KMS-11 (cell line): ENCODE results near the gene PRRT2.

Experiments used
- H2AFZ ChIP-seq: fragments of 200-600 bp; sonication (generic); 2 replicates; pipeline ENCODE4 v1.6.1; 2016; ENCODE audit warnings: antibody characterized with exemption, mixed run types, low read depth
- H3K27ac ChIP-seq: fragments of 200-600 bp; sonication (generic); 2 replicates; pipeline ENCODE4 v1.6.1; 2016; ENCODE audit warnings: mild to moderate bottlenecking, mixed run types
- H3K27me3 ChIP-seq: fragments of 200-600 bp; sonication (generic); 2 replicates; pipeline ENCODE4 v1.6.1; 2017; ENCODE audit warnings: mild to moderate bottlenecking, low read depth, mixed run types, moderate library complexity; ENCODE audit not compliant: insufficient read depth
- H3K36me3 ChIP-seq: fragments of 200-600 bp; sonication (generic); 2 replicates; pipeline ENCODE4 v1.6.1; 2017; ENCODE audit warnings: mild to moderate bottlenecking, mixed run types; ENCODE audit not compliant: insufficient read depth
- H3K4me1 ChIP-seq: fragments of 200-600 bp; sonication (generic); 2 replicates; pipeline ENCODE4 v1.6.1; 2016; ENCODE audit warnings: mild to moderate bottlenecking, low read depth, mixed run types; ENCODE audit not compliant: poor library complexity, severe bottlenecking
- H3K4me2 ChIP-seq: fragments of 200-600 bp; sonication (generic); 2 replicates; pipeline ENCODE4 v1.7.0; 2016; ENCODE audit warnings: mild to moderate bottlenecking, mixed run types
- H3K4me3 ChIP-seq: fragments of 200-600 bp; sonication (generic); IDR thresholded peaks from 2 replicates; pipeline ENCODE4 v1.6.1; 2017; ENCODE audit warnings: low read depth, low read length, mixed read lengths; ENCODE audit not compliant: insufficient read depth
- H3K79me2 ChIP-seq: fragments of 200-600 bp; sonication (generic); 2 replicates; pipeline ENCODE4 v1.6.1; 2016; ENCODE audit warnings: low read depth, mixed run types; ENCODE audit not compliant: insufficient read depth
- H3K9ac ChIP-seq: fragments of 200-600 bp; sonication (generic); 2 replicates; pipeline ENCODE4 v1.6.1; 2016; ENCODE audit warnings: mild to moderate bottlenecking, mixed run types
- H4K20me1 ChIP-seq: fragments of 200-600 bp; sonication (generic); 2 replicates; pipeline ENCODE4 v1.6.1; 2016; ENCODE audit warnings: mild to moderate bottlenecking, mixed run types; ENCODE audit not compliant: insufficient read depth
- TF ChIP-seq, protein P1 (sequence below): fragments of 200-600 bp; sonication (generic); conservative IDR thresholded peaks from 2 replicates; pipeline ENCODE4 v1.6.1; 2017; ENCODE audit warnings: low read depth, mild to moderate bottlenecking, antibody characterized with exemption, low read length, moderate library complexity, mixed read lengths

The PRRT2 gene

DNA sequence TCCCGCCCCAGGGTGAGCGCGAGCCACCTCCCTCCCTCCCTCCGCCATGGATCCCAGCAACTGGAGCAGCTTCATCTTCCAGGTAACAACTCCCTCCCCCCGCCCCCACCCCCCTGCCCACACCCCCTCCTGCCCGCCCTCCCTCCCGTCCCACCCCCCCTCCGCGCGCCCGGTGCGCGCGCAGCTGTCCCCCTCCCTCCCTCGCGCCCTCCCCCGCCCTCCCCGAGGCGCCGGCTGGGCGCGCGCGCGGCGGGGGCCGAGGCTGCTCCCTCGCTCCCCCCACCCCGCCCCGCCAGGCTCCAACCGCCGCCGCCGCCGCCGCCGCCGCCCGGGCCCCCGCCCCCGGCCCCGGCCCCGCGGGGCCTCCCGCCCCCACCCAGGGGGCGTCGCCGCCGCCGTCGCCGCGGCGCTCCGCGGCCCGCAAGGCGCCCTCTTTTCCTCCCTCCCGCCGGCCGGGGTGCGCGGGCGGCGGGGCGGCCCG, 5.9 kb upstream of the PRRT2 start, which contains the start of gene MAZ:
TSS of gene MAZ (plus strand) at position 431 of the 481 bp plus-strand sequence. CDS start 173 bp downstream, outside the sequence.
- Histone ChIP-seq H3K79me2 (peaks cover 33% of the 10 kb centered on the region), H3K4me3 (no peak within 1 kb of the TSS), H4K20me1 (no peaks in the 10 kb centered on the region), H2AFZ (no peak within 1 kb of the TSS; the same call in 1 of the 2 replicates), H3K9ac (peak within 1 kb of the TSS; percentile 89), H3K27me3 (no peaks in the 10 kb centered on the region), H3K4me2 (peak within 1 kb of the TSS; percentile 83), H3K36me3 (peaks cover 6% of the 10 kb centered on the region; the same call in 1 of the 2 replicates), H3K27ac (peak within 1 kb of the TSS; percentile 96), H3K4me1 (peaks cover 50% of the 10 kb centered on the region)
- TF ChIP-seq, protein P1, sequence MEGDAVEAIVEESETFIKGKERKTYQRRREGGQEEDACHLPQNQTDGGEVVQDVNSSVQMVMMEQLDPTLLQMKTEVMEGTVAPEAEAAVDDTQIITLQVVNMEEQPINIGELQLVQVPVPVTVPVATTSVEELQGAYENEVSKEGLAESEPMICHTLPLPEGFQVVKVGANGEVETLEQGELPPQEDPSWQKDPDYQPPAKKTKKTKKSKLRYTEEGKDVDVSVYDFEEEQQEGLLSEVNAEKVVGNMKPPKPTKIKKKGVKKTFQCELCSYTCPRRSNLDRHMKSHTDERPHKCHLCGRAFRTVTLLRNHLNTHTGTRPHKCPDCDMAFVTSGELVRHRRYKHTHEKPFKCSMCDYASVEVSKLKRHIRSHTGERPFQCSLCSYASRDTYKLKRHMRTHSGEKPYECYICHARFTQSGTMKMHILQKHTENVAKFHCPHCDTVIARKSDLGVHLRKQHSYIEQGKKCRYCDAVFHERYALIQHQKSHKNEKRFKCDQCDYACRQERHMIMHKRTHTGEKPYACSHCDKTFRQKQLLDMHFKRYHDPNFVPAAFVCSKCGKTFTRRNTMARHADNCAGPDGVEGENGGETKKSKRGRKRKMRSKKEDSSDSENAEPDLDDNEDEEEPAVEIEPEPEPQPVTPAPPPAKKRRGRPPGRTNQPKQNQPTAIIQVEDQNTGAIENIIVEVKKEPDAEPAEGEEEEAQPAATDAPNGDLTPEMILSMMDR = no peak

DNA sequence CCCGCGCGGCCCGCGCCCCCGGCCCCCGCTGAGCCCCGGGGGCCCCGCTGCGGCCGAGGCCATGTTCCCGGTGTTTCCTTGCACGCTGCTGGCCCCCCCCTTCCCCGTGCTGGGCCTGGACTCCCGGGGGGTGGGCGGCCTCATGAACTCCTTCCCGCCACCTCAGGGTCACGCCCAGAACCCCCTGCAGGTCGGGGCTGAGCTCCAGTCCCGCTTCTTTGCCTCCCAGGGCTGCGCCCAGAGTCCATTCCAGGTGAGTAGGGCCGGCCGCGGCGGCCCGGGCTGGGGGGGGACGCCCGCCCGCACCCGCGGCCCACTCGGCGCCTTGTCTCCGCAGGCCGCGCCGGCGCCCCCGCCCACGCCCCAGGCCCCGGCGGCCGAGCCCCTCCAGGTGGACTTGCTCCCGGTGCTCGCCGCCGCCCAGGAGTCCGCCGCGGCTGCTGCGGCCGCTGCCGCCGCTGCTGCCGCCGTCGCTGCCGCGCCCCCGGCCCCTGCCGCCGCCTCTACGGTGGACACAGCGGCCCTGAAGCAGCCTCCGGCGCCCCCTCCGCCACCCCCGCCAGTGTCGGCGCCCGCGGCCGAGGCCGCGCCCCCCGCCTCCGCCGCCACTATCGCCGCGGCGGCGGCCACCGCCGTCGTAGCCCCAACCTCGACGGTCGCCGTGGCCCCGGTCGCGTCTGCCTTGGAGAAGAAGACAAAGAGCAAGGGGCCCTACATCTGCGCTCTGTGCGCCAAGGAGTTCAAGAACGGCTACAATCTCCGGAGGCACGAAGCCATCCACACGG, 5.2 kb upstream of the PRRT2 start:
- H3K4me3 ChIP-seq = no peak overlapping the region
- H3K36me3 ChIP-seq = peaks cover 6% of the 10 kb centered on the region; the same call in 1 of the 2 replicates
- peaks cover 50% of the 10 kb centered on the region for H3K4me1 ChIP-seq
- TF ChIP-seq, protein P1 = no peak
- peaks cover 33% of the 10 kb centered on the region for H3K79me2 ChIP-seq
- H3K27ac ChIP-seq = peak overlapping the region; percentile 96
- H3K9ac ChIP-seq = peak overlapping the region; percentile 89
- H4K20me1 ChIP-seq = no peaks in the 10 kb centered on the region
- H2AFZ ChIP-seq = no peak overlapping the region
- no peaks in the 10 kb centered on the region for H3K27me3 ChIP-seq
- peak overlapping the region; percentile 83 for H3K4me2 ChIP-seq

DNA sequence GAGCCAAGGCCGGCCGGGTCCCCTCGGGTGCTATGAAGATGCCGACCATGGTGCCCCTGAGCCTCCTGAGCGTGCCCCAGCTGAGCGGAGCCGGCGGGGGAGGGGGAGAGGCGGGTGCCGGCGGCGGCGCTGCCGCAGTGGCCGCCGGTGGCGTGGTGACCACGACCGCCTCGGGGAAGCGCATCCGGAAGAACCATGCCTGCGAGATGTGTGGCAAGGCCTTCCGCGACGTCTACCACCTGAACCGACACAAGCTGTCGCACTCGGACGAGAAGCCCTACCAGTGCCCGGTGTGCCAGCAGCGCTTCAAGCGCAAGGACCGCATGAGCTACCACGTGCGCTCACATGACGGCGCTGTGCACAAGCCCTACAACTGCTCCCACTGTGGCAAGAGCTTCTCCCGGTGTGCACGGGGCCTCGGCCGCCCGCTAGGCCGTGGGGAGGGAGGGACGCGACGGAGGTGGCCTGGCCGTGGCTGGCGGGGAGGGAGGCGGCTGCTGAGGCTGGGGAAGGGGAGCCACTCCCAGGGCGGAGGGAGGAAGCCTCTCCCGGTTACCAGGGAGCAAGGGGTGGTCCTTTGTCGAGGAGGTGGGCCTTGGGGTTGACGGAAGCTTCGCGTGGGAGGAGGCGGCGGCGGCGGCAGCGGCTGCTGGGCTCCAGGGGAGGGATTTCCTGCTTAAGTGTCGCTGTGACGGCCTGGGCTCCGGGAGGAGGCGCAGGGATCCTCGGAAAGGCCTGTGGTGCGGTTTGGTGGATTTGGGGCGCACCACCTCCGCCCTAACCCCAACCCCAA, 4.4 kb upstream of the PRRT2 start:
- H3K4me2 ChIP-seq = peak overlapping the region; percentile 83
- no peak overlapping the region for H3K4me3 ChIP-seq
- H2AFZ ChIP-seq = no peak overlapping the region
- peaks cover 33% of the 10 kb centered on the region for H3K79me2 ChIP-seq
- no peaks in the 10 kb centered on the region for H4K20me1 ChIP-seq
- peaks cover 6% of the 10 kb centered on the region; the same call in 1 of the 2 replicates for H3K36me3 ChIP-seq
- peaks cover 51% of the 10 kb centered on the region for H3K4me1 ChIP-seq
- TF ChIP-seq, protein P1 = peak; percentile 33
- H3K9ac ChIP-seq = peak overlapping the region; percentile 89
- H3K27ac ChIP-seq = peak overlapping the region; percentile 96
- no peaks in the 10 kb centered on the region for H3K27me3 ChIP-seq

DNA sequence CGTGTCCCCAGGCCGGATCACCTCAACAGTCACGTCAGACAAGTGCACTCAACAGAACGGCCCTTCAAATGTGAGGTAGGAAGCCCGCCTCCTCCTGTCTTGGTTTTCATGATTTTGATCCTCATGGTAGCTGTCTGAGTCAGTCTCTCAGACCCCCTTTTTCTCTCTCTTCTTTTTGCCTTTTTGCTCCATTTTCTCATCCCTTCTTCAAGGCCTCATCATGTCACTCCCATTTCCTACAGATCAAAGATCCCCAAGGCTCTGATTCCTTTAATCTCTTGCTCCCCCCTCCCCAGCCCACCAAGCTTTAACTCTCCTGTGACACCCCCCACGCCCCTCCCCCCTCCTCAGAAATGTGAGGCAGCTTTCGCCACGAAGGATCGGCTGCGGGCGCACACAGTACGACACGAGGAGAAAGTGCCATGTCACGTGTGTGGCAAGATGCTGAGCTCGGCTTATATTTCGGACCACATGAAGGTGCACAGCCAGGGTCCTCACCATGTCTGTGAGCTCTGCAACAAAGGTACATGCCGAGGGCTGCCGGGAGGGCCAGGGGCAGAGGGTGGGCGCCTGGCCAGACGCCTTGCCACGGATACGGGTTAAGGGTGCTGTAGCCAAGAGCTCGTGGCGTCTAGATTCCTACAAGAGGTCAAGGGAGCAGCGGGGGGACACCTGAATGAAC, 3.6 kb upstream of the PRRT2 start:
- Histone ChIP-seq H3K9ac (peak overlapping the region; percentile 89), H3K36me3 (peaks cover 6% of the 10 kb centered on the region; the same call in 1 of the 2 replicates), H3K4me1 (peaks cover 51% of the 10 kb centered on the region), H2AFZ (no peak overlapping the region), H3K4me2 (peak overlapping the region; percentile 83), H3K4me3 (no peak overlapping the region), H3K79me2 (peaks cover 33% of the 10 kb centered on the region), H4K20me1 (no peaks in the 10 kb centered on the region), H3K27me3 (no peaks in the 10 kb centered on the region), H3K27ac (peak overlapping the region; percentile 96)
- TF ChIP-seq, protein P1 = no peak
